Activated gamma-delta T cell treated with anti-CD3 and anti-CD28 coated beads, Interleukin-2, amount 50 U/mL, for 16 hours (primary cell): Measurements from ENCODE around the gene ZFHX3.

Experiments
- DNase-seq: peaks from one replicate; pipeline ENCODE4 v3.0.0-alpha.2; 2020; ENCODE audit warnings: low read depth

ZFHX3 gene

GRCh38 chr16:72821185-72821950 lies 226.6 kb downstream of the ZFHX3 start:
- DNase-seq, result no peak

- DNase-seq, result no peak
Measured at GRCh38 chr16:72819345-72819744, 228.6 kb downstream of the ZFHX3 start.

- no peak for DNase-seq
Measured at GRCh38 chr16:72818236-72818845, 229.6 kb downstream of the ZFHX3 start.

- DNase-seq, result no peak
Measured at GRCh38 chr16:72815348-72816318, 232.3 kb downstream of the ZFHX3 start.

- DNase-seq, result no peak
Measured at GRCh38 chr16:72814226-72814625, 233.7 kb downstream of the ZFHX3 start.

GRCh38 chr16:72812672-72813071 lies 235.3 kb downstream of the ZFHX3 start:
- DNase-seq, result no peak

- DNase-seq, result no peak
Measured at GRCh38 chr16:72811876-72812275, 236.1 kb downstream of the ZFHX3 start.

GRCh38 chr16:72811188-72811720 lies 236.7 kb downstream of the ZFHX3 start:
- no peak for DNase-seq

GRCh38 chr16:72810480-72810879 lies 237.4 kb downstream of the ZFHX3 start:
- no peak for DNase-seq

GRCh38 chr16:72809446-72809845 lies 238.5 kb downstream of the ZFHX3 start:
- DNase-seq, result no peak

GRCh38 chr16:72808754-72809153 lies 239.2 kb downstream of the ZFHX3 start:
- DNase-seq, result no peak

GRCh38 chr16:72807245-72807644 lies 240.7 kb downstream of the ZFHX3 start:
- no peak for DNase-seq

GRCh38 chr16:72805486-72805885 lies 242.4 kb downstream of the ZFHX3 start:
- DNase-seq, result no peak

- no peak for DNase-seq
Measured at GRCh38 chr16:72800524-72801161, 247.3 kb downstream of the ZFHX3 start.

- DNase-seq, result no peak
Measured at GRCh38 chr16:72798264-72798663, 249.7 kb downstream of the ZFHX3 start.

GRCh38 chr16:72797621-72798020 lies 250.3 kb downstream of the ZFHX3 start:
- no peak for DNase-seq

GRCh38 chr16:72796222-72796621 lies 251.7 kb downstream of the ZFHX3 start:
- no peak for DNase-seq

- DNase-seq, result no peak
Measured at GRCh38 chr16:72794986-72795385, 252.9 kb downstream of the ZFHX3 start.

GRCh38 chr16:72794319-72794718 lies 253.6 kb downstream of the ZFHX3 start:
- no peak for DNase-seq

- no peak for DNase-seq
Measured at GRCh38 chr16:72793716-72794115, 254.2 kb downstream of the ZFHX3 start.

GRCh38 chr16:72793017-72793416 lies 254.9 kb downstream of the ZFHX3 start:
- no peak for DNase-seq

GRCh38 chr16:72791786-72792185 lies 256.1 kb downstream of the ZFHX3 start:
- no peak for DNase-seq
